Stimulated activated CD4-positive, alpha-beta T cell treated with anti-CD3 and anti-CD28 coated beads, Interleukin-4, amount 100 ng/mL, for 48 hours (primary cell): Measurements from ENCODE around the gene AK8.
"Not testable (repeated sequence)": the region's sequence is repeated elsewhere in the genome, so short reads cannot be mapped to it uniquely, and the experiment has no call there.

Source experiments
- DNase-seq, 2 donors: peaks; one replicate each; pipeline ENCODE4 v3.0.0-alpha.2; 2020; ENCODE audit warnings: low read depth in 2 of 2

The AK8 gene

GRCh38 chr9:132717326-132717945 is 160.6 kb downstream of the AK8 start:
- no peak for DNase-seq

DNA sequence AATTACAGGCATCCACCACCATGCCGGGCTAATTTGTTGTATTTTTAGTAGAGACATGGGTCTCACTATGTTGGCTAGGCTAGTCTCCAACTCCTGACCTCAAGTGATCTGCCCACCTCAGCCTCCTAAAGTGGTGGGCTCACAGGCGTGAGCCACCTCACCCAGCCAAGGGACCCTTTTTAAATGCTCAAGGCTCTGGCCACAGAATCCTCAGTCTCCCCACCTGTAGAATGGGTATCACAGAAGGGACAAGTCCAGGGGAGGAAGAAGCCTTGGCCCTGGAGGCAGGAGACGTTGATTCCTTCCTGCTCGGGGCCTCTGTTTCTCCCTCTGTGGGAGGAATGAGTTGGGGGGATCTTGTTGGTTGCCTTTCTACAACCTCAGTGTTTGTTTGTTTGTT is 162.1 kb downstream of the AK8 start:
- DNase-seq = no peak

- DNase-seq = no peak
Observed at GRCh38 chr9:132712753-132713152, 165.3 kb downstream of the AK8 start.

DNA sequence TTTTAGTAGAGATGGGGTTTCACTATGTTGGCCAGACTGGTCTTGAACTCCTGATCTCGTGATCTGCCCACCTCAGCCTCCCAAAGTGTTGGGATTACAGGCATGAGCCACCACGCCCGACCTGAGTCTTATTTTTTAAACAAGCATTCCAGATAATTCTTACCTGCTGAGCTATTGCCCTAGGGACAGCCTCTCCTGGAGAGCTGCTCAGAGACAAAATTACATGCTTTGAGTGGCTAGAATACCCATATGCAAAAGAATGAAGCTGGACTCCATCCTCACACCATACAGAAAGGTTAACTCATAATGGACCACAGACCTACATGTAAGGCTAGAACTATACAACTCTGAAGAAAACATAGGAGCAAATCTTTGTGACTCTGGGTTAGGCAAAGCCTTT is 166.2 kb downstream of the AK8 start:
- DNase-seq = no peak

- DNase-seq = not testable (repeated sequence)
Observed at GRCh38 chr9:132711152-132711551, 166.9 kb downstream of the AK8 start.

DNA sequence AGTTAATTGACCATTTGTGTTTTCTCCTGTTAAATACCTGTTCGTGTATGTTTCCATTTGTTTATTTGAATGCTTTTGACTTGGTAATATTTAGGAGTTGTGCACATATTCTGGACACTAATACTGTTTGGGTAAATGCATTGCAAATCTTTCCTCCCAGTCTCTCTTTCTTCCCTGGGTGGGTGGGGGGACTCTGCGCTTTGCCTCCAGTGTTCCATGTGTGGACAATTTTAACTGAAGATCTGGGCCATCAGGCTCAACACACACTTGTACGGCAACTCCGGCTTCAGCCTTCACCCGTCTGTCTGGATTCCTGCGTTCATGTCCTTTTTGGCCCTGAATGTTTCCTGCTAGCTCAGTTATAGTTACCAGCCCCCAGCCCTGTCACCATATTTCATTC is 167.8 kb downstream of the AK8 start:
- no peak for DNase-seq

GRCh38 chr9:132708769-132709430 is 169.2 kb downstream of the AK8 start:
- no peak for DNase-seq

DNA sequence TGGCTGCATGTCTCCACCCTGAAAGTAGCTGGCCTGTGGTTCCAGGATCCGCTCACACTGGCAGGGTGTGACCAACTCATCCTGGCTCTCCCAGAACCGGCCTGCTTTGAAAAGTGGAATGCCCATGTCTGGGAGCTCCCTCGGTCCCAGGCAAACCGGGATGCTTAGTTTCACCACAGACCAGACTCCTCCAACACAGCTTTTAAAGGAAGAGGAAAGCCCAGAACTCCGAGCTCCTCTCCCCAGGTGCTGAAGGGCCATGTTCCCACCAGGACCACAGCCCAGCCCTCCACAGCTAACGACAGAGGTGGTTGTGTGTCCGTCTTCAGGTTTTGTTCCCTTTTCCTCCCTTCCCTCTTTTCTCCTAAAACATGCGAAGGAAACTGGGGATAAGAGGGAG is 169.8 kb downstream of the AK8 start:
- no peak for DNase-seq

GRCh38 chr9:132703336-132703735 is 174.7 kb downstream of the AK8 start:
- no peak for DNase-seq

DNA sequence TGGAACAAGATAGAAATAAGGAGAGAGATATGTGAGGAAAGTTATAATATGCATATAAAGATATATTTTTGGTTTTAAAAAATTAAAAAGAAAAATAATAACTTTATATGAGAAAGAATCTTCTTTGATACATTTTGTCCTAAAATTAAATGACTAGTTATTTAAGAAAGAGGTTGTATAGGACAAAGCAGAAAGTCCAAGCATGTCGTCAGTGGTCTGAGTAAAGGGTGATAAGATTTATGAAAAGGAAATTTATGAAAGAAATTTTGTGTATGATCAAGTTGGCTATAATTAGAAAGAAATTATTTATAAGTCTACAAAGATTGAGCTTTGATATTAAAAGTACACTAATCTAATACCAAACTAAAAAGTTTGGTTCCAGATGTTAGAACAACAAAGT is 175.8 kb downstream of the AK8 start:
- no peak for DNase-seq

DNA sequence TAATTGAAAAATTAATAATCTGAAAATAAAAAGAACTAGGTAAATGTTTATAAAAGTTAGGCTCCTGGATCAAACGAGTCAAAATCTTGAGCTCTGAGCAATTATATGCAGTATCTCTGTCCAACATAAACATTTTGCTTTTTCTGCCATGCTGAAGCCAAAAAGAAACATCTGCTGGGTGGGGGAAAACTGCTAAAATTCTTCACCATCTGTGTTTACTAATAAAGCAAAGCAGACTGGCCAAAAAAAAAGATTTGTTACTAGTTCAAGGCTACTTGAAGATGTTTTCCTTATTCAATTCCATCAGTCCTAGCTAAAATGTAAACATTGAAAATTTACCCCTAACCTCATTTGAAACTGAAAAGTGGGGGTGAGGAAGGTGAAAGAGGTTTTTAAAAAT is 178.1 kb downstream of the AK8 start:
- DNase-seq = no peak

DNA sequence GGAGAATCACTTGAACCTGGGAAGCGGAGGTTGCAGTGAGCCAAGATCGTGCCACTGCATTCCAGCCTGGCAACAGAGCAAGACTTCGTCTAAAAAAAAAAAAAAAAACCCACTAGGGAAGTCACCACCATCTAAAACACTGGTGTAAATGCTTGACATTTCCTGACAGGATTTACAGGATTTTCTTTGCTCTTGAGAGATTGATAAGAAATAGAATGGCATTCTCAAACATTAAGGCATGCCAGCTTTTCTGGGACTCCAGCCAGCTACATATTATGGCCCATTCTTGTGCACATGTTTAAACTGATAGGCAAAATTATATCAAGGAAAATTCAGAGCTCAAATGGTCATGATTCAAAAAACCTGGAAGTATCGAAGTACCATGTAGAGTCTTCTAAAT is 179.1 kb downstream of the AK8 start:
- DNase-seq = no peak

DNA sequence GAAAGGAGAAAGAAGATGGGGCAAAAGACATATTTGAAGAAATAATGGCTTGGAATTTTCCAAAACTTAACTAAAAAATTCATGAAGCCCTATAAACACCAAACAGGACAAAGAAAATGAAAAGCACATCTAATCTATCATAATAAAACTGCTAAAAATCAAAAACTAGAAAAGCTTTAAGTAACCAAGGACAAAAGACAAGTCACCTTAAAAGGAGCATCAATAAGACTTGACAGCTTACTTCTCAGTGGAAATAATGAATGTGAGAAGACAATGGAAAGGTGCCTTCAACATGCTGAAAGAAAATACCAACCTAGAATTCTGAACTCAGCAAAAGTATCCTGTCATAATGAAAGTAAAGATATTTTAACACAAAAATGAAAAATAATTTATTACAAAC is 180.9 kb downstream of the AK8 start:
- DNase-seq = no peak

- DNase-seq = no peak
Observed at GRCh38 chr9:132694144-132694543, 183.9 kb downstream of the AK8 start.

GRCh38 chr9:132690696-132691095 is 187.4 kb downstream of the AK8 start:
- DNase-seq = no peak

DNA sequence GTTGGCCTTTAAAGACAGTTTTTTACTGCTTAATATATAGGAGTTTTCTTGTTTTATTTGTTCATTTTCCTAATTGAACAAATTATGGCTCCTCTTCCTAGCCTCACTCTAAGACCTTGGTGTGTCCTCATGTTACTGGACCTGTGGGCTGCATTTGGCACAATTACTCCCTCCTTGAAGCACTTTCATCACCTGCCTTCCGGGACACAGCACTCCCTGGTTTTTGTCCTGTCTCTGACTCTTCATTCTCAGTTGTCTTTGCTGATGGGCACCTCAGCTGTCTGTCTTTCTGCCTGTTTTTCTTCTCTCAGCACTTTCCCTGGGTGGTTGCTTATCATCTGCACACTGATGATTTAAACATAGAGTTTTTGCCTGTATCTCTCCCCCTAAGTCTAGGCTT is 194.2 kb downstream of the AK8 start:
- DNase-seq = no peak

DNA sequence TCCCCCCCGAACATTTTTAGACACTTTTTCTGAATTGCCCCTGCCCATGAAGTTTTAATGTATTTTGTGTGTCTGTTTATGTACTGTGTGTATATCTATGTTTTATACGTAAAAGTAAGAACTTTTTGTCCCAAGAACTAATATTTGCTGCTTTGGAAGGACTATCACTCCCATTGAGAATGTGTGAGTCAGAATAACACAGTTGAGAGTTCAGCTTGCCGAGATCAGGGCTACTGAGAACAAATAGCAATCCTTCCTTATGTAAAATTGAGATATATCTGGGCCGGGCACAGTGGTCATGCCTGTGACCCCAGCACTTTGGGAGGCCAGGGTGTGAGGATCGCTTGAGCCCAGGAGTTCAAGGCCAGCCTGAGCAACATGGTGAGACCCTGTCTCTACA is 196.5 kb downstream of the AK8 start:
- DNase-seq = no peak

DNA sequence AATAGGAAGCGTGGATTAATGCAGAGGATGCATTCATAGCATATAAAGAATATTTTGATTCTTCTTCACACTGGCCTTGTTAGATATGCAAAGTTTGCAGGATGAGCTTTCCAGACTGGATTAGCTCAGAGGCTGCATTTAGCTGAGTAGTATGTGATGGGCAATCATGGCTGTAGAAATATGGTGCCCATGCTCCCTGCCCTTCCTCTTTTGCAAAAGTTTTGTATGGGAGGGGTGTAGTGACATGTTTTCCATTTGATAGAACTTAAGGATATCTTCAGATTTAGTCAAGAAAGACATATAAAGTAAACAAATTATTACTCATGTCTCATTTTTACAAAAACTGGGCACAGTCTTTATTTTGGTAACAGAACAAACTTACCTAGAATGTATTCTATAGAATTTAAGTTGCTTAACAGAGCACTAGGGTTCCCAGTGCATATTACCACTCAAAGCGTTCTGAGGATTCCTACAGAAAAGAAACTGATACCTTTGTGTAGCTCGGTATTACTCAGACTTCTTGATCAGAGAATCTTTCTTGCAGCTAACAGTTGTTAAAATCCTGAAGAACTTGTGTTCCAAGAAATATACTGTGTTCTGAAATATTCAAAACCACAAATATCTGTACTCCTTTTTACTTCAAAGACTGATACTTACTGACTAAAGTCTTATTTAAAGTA is 198.0 kb downstream of the AK8 start:
- DNase-seq = no peak

GRCh38 chr9:132677976-132678375 is 200.1 kb downstream of the AK8 start:
- DNase-seq = no peak
